ENCODE measurements around the gene FAF2. TPM values are rescaled to one million over a fixed set of nuclear protein-coding genes. Genes with fewer than 3 reads are reported as not detected.

The FAF2 gene
- total and polyA plus RNA-seq, 4 donors = 5.0 to 31.4 (median 18.9) TPM

DNA sequence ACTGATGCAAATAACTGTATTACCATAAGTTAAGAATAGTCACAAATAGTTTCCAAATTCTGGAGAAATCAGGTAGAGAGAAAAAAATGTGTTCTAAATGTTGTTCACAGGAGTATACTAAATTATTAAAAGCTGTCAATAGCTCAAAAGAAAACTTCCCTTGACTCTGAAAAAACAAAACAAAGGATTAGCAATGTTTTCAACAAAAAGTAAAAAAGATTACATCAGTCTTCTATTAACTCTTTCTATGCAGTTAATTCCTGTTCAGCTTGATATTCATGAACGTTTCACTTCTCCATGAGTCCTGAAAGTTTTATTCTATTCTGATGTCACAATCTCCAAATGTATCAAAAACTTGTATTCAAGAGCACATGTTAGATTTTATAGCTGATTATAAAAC, 22.4 kb upstream of the FAF2 start:
- Histone ChIP-seq H3K27me3 (ENCODE audit: control insufficient read depth in 1 of 2, insufficient read depth in 2 of 2, low read length in 1 of 2) (no peaks in the 10 kb centered on the region), H3K9me3 (ENCODE audit: control insufficient read depth, low read length) (no peaks in the 10 kb centered on the region), H3K4me3 (ENCODE audit: low read length in 2 of 2) (no peak overlapping the region), H3K27ac (ENCODE audit: low read depth in 1 of 2, low read length in 2 of 2) (no peak overlapping the region), H3K4me1 (ENCODE audit: control insufficient read depth in 1 of 2, insufficient read depth in 2 of 2, low read length in 2 of 2) (no peaks in the 10 kb centered on the region), H3K36me3 (ENCODE audit: control insufficient read depth in 1 of 2, insufficient read depth in 2 of 2, low read length in 1 of 2) (no peaks in the 10 kb centered on the region)
- ATAC-seq (ENCODE audit: low FRiP score) = no peak
- no peak for DNase-seq
- 81 to 89% methylated on average over 1 of the region's 1 CpG for WGBS, 2 donors
- intact Hi-C loops (cut with DNase I) = no loop called here

DNA sequence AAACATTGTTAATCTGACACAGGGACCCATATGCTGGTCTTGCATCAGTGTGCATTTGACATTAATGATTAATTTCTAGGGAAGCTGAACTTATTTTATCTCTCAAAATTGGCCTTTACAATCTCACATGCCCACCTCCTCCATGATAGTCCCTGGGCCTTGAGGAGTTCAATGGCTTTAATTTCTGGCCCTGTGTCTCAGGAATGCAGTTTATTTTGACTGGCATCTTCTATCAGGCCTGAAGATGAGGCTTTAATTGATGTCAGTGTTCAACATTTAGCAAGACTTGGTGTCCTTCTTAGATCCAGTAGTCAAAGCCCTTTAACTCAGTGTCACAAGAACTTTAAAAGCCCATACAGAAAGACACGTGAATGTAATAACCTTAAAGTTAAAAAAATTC, 21.3 kb upstream of the FAF2 start:
- DNase-seq (no peak), ATAC-seq (ENCODE audit: low FRiP score) (no peak)
- Histone ChIP-seq H3K4me3 (ENCODE audit: low read length in 2 of 2) (no peak overlapping the region), H3K27me3 (ENCODE audit: control insufficient read depth in 1 of 2, insufficient read depth in 2 of 2, low read length in 1 of 2) (no peaks in the 10 kb centered on the region), H3K9me3 (ENCODE audit: control insufficient read depth, low read length) (no peaks in the 10 kb centered on the region), H3K4me1 (ENCODE audit: control insufficient read depth in 1 of 2, insufficient read depth in 2 of 2, low read length in 2 of 2) (no peaks in the 10 kb centered on the region), H3K36me3 (ENCODE audit: control insufficient read depth in 1 of 2, insufficient read depth in 2 of 2, low read length in 1 of 2) (no peaks in the 10 kb centered on the region), H3K27ac (ENCODE audit: low read depth in 1 of 2, low read length in 2 of 2) (no peak overlapping the region)
- 85 to 91% methylated on average over 1 of the region's 1 CpG for WGBS, 2 donors
- intact Hi-C loops (cut with DNase I) = no loop called here

DNA sequence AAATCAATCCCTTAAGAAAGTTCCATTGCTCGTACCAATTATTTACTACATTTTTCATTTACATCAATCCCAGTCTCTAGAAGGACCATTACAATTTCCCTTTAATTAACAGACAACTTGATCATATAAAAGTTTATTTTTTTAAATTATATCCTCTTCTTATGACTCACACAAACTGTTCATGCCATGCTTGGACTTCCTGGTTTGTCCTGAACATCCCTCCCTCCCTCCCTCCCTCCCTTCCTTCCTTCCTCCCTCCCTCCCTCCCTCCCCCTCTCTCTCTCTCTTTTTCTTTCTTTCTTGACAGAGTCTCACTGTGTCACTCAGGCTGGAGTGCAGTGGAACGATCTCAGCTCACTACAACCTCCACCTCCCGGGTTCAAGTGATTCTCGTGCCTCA, 20.2 kb upstream of the FAF2 start:
- intact Hi-C loops (cut with DNase I) = no loop called here
- Histone ChIP-seq H3K9me3 (ENCODE audit: control insufficient read depth, low read length) (no peaks in the 10 kb centered on the region), H3K27ac (ENCODE audit: low read depth in 1 of 2, low read length in 2 of 2) (no peak overlapping the region), H3K27me3 (ENCODE audit: control insufficient read depth in 1 of 2, insufficient read depth in 2 of 2, low read length in 1 of 2) (no peaks in the 10 kb centered on the region), H3K4me3 (ENCODE audit: low read length in 2 of 2) (no peak overlapping the region), H3K4me1 (ENCODE audit: control insufficient read depth in 1 of 2, insufficient read depth in 2 of 2, low read length in 2 of 2) (no peaks in the 10 kb centered on the region), H3K36me3 (ENCODE audit: control insufficient read depth in 1 of 2, insufficient read depth in 2 of 2, low read length in 1 of 2) (no peaks in the 10 kb centered on the region)
- DNase-seq (no peak), ATAC-seq (ENCODE audit: low FRiP score) (no peak)
- WGBS, 2 donors = 66 to 78% methylated on average over 4 of the region's 4 CpGs

DNA sequence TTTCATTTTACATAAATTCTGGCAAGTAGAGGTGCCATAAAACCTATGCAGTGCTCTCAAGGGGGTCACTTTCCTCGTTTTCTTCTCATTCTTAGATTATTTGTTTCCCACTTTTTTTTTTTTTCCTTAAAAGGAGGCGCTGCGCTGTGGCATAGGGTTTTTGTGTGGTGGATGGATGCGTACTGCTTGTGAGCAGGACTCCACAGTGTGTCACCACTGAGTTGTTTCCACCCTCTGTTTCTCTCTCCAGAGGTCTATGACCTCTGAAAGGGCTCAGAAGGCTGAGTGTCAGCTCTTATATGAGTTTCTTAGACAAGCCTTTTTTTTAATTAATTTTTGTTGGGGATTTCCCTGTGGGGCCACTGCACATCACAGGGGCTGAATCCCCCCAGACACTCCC, 18.2 kb upstream of the FAF2 start:
- Histone ChIP-seq H3K27me3 (ENCODE audit: control insufficient read depth in 1 of 2, insufficient read depth in 2 of 2, low read length in 1 of 2) (no peaks in the 10 kb centered on the region), H3K4me1 (ENCODE audit: control insufficient read depth in 1 of 2, insufficient read depth in 2 of 2, low read length in 2 of 2) (no peaks in the 10 kb centered on the region), H3K36me3 (ENCODE audit: control insufficient read depth in 1 of 2, insufficient read depth in 2 of 2, low read length in 1 of 2) (no peaks in the 10 kb centered on the region), H3K9me3 (ENCODE audit: control insufficient read depth, low read length) (no peaks in the 10 kb centered on the region), H3K4me3 (ENCODE audit: low read length in 2 of 2) (no peak overlapping the region), H3K27ac (ENCODE audit: low read depth in 1 of 2, low read length in 2 of 2) (no peak overlapping the region)
- no peak for DNase-seq
- intact Hi-C loops (cut with DNase I) = no loop called here
- no peak for ATAC-seq (ENCODE audit: low FRiP score)
- 78% methylated on average over 4 of the region's 4 CpGs for WGBS, 2 donors

DNA sequence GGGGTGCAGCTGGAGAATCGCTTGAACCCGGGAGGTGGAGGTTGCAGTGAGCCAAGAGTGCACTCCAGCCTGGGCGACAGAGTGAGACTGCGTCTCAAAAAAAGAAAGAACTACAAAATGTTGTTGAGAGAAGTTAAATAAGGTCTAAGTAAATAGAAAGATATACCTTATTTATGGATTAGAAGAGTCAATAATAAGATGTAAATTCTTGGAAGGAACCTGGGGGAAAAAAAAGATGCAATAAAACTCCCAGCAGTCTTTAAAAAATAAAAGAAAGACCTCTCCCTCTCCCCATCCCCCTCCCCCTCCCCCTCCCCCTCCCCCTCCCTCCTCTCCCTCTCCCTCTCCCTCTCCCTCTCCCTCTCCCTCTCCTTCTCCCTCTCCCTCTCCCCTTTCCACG, 15.5 kb upstream of the FAF2 start:
- ATAC-seq (ENCODE audit: low FRiP score) = no peak
- Histone ChIP-seq H3K36me3 (ENCODE audit: control insufficient read depth in 1 of 2, insufficient read depth in 2 of 2, low read length in 1 of 2) (no peaks in the 10 kb centered on the region), H3K9me3 (ENCODE audit: control insufficient read depth, low read length) (no peaks in the 10 kb centered on the region), H3K4me3 (ENCODE audit: low read length in 2 of 2) (no peak overlapping the region), H3K27me3 (ENCODE audit: control insufficient read depth in 1 of 2, insufficient read depth in 2 of 2, low read length in 1 of 2) (no peaks in the 10 kb centered on the region), H3K27ac (ENCODE audit: low read depth in 1 of 2, low read length in 2 of 2) (no peak overlapping the region), H3K4me1 (ENCODE audit: control insufficient read depth in 1 of 2, insufficient read depth in 2 of 2, low read length in 2 of 2) (no peaks in the 10 kb centered on the region)
- no peak for DNase-seq
- intact Hi-C loops (cut with DNase I) = no loop called here
- whole genome bisulfite sequencing, 2 donors = 88 to 89% methylated on average over 4 to 5 of the region's 5 CpGs

DNA sequence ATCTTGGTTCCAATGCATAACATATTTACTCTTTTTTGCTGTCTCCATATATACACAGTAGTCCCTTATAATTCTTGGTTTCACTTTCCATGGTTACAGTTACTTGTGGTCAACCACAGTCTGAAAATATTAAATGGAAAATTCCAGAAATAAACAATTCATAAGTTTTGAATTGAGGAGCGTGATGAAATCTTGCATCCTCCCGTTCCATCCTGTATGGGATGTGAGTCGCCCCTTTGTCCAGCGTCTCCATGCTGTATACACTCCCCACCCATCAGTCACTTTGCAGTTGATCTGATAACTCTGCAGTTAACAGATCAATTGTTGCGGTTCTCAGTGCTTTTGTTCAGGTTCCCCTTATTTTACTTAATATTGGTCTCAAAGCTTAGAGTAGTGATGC, 11.5 kb upstream of the FAF2 start:
- H3K27ac ChIP-seq (ENCODE audit: low read depth in 1 of 2, low read length in 2 of 2) = no peak overlapping the region
- no peak for ATAC-seq (ENCODE audit: low FRiP score)

DNA sequence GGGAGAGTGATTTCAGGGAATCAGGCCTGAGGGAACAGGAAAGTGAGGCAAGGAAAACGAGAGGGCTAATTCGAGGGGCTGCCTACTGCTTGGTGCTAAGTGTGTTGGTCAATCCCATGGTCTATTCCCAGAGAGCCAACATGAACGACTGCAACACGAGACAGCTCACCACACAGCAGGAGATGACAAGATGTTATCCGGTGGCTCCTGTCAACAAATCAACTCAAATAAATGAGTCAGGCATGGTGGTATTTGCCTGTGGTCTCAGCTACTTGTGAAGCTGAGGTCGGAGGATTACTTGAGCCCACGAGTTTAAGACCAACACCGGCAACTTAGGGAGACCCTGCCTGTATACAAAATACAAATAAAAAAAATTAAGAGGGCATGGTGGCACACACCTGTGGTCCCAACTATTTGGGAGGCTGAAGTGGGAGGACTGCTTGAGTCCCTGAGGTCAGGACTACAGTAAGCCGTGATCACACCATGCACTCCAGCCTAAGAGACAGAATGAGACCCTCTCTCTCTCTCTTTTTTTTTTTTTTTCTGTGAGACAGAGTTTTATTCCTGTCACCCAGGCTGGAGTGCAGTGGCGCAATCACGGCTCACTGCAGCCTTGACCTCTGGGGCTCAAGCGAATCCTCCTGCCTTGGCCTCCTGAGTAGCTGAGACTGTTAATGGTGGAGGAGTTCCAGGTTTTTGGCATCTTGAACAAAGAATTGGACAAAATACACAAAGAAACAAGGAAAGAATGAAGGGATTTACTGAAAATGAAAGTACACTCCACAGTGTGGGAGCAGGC, 9.0 kb upstream of the FAF2 start:
- DNase-seq (no peak), ATAC-seq (ENCODE audit: low FRiP score) (no peak)
- Histone ChIP-seq H3K27ac (ENCODE audit: low read depth in 1 of 2, low read length in 2 of 2) (no peak overlapping the region), H3K4me3 (ENCODE audit: low read length in 2 of 2) (no peak overlapping the region), H3K9me3 (ENCODE audit: control insufficient read depth, low read length) (no peaks in the 10 kb centered on the region), H3K36me3 (ENCODE audit: control insufficient read depth in 1 of 2, insufficient read depth in 2 of 2, low read length in 1 of 2) (no peaks in the 10 kb centered on the region), H3K27me3 (ENCODE audit: control insufficient read depth in 1 of 2, insufficient read depth in 2 of 2, low read length in 1 of 2) (no peaks in the 10 kb centered on the region), H3K4me1 (ENCODE audit: control insufficient read depth in 1 of 2, insufficient read depth in 2 of 2, low read length in 2 of 2) (no peaks in the 10 kb centered on the region)
- intact Hi-C loops (cut with DNase I) = no loop called here
- 78% methylated on average over 12 of the region's 12 CpGs for WGBS, 2 donors

More for the DNA sequence above, 11.5 kb upstream of the FAF2 start:
- Histone ChIP-seq H3K9me3 (ENCODE audit: control insufficient read depth, low read length) (no peaks in the 10 kb centered on the region), H3K4me3 (ENCODE audit: low read length in 2 of 2) (no peak overlapping the region), H3K36me3 (ENCODE audit: control insufficient read depth in 1 of 2, insufficient read depth in 2 of 2, low read length in 1 of 2) (no peaks in the 10 kb centered on the region), H3K4me1 (ENCODE audit: control insufficient read depth in 1 of 2, insufficient read depth in 2 of 2, low read length in 2 of 2) (no peaks in the 10 kb centered on the region), H3K27me3 (ENCODE audit: control insufficient read depth in 1 of 2, insufficient read depth in 2 of 2, low read length in 1 of 2) (no peaks in the 10 kb centered on the region)
- DNase-seq = no peak
- 55 to 56% methylated on average over 5 of the region's 5 CpGs for WGBS, 2 donors
- intact Hi-C loops (cut with DNase I) = no loop called here

DNA sequence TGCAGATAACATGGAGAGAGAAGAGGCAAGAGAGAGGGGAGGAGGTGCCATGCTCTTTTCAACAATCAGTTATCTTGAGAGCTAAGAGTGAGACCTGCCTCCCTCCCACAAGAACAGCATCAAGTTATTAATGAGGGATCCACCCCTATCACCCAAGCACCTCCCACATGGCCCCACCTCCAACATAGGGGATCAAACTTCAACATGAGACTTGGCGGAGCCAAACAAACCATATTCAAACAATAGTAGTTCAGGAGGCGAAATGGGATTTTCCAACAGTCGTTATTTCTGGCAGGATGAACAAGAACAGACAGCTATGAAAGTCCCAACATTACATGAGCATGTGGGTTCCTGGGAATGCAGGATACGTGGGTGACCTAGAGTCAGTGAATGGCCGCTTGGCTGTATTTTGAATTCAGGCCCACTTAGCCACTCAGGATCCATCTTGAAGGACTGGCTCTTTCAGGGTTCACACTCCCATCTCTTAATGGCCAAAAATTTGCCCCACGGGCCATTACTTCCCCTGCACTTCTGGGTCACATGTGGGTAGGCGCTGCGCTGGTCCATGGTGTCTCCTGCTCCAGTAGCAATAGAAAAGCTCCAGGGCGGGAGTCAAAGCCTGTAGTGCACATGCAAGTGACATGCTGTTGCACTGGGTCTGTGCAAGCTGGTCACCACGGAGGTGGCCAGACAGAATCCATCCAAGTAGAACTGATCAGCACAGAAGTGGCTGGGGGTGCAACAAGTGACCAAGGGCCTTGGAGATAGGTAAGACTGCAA, 7.1 kb upstream of the FAF2 start:
- Histone ChIP-seq H3K27ac (ENCODE audit: low read depth in 1 of 2, low read length in 2 of 2) (no peak overlapping the region), H3K4me3 (ENCODE audit: low read length in 2 of 2) (no peak overlapping the region), H3K9me3 (ENCODE audit: control insufficient read depth, low read length) (no peaks in the 10 kb centered on the region), H3K36me3 (ENCODE audit: control insufficient read depth in 1 of 2, insufficient read depth in 2 of 2, low read length in 1 of 2) (no peaks in the 10 kb centered on the region), H3K27me3 (ENCODE audit: control insufficient read depth in 1 of 2, insufficient read depth in 2 of 2, low read length in 1 of 2) (no peaks in the 10 kb centered on the region), H3K4me1 (ENCODE audit: control insufficient read depth in 1 of 2, insufficient read depth in 2 of 2, low read length in 2 of 2) (no peaks in the 10 kb centered on the region)
- intact Hi-C loops (cut with DNase I) = no loop called here
- 78 to 82% methylated on average over 10 of the region's 10 CpGs for WGBS, 2 donors
- DNase-seq (no peak), ATAC-seq (ENCODE audit: low FRiP score) (no peak)

DNA sequence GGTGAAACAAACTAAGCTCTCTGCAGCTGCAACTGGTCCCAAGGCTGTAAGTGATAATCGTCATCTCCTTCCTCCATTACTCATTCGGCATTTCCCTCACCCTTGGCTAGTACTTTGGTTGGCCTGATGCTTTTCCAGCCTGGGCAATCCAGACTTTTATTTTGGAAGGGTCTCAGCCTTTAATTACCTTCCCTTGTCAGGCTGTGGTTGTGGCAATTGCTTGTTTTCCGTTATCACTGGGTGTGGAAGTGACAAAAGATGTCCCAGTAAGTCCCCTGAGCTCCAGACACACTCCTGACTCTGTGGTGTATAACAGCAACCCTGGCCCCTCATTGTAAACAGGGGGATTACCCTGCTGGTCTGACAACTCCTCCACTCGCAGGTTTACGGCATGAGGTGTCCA, 6.3 kb upstream of the FAF2 start:
- H3K4me3 ChIP-seq (ENCODE audit: low read length in 2 of 2) = no peak overlapping the region
- DNase-seq (no peak), ATAC-seq (ENCODE audit: low FRiP score) (no peak)
- 24 to 40% methylated on average over 5 of the region's 5 CpGs for WGBS, 2 donors
- H3K27ac ChIP-seq (ENCODE audit: low read depth in 1 of 2, low read length in 2 of 2) = no peak overlapping the region
- intact Hi-C loops (cut with DNase I) = no loop called here
- no peaks in the 10 kb centered on the region for H3K9me3 ChIP-seq (ENCODE audit: control insufficient read depth, low read length)
- H3K36me3 ChIP-seq (ENCODE audit: control insufficient read depth in 1 of 2, insufficient read depth in 2 of 2, low read length in 1 of 2) = no peaks in the 10 kb centered on the region
- no peaks in the 10 kb centered on the region for H3K27me3 ChIP-seq (ENCODE audit: control insufficient read depth in 1 of 2, insufficient read depth in 2 of 2, low read length in 1 of 2)
- no peaks in the 10 kb centered on the region for H3K4me1 ChIP-seq (ENCODE audit: control insufficient read depth in 1 of 2, insufficient read depth in 2 of 2, low read length in 2 of 2)
